IMR-90 (cell line): ENCODE results near the gene SORBS1.

Experiments
- CTCF ChIP-seq: conservative IDR thresholded peaks from 2 replicates; pipeline ENCODE4 v1.5.1; 2012; ENCODE audit warnings: mild to moderate bottlenecking, low read depth, low read length, improper control_type of control experiment
- MXI1 ChIP-seq: IDR thresholded peaks from 2 replicates; pipeline ENCODE4 v1.6.1; 2012; ENCODE audit warnings: low read depth, mild to moderate bottlenecking, low read length, moderate library complexity, borderline replicate concordance
- NFE2L2 ChIP-seq: fragments of 150-350 bp; IDR thresholded peaks from 2 replicates; pipeline ENCODE4 v1.6.1; 2016; ENCODE audit warnings: low read depth, mild to moderate bottlenecking, low read length
- POLR2A ChIP-seq: IDR thresholded peaks from 2 replicates; pipeline ENCODE4 v1.6.1; 2012; ENCODE audit warnings: mild to moderate bottlenecking, low read depth, low read length
- RAD21 ChIP-seq: IDR thresholded peaks from 2 replicates; pipeline ENCODE4 v1.6.1; 2012; ENCODE audit warnings: low read length, improper control_type of control experiment
- RCOR1 ChIP-seq: IDR thresholded peaks from 2 replicates; pipeline ENCODE4 v1.6.1; 2012; ENCODE audit warnings: mild to moderate bottlenecking, low read length, improper control_type of control experiment; ENCODE audit not compliant: insufficient replicate concordance
- SMC3 ChIP-seq: fragments of 150-350 bp; IDR thresholded peaks from 2 replicates; pipeline ENCODE4 v1.6.1; 2016; ENCODE audit warnings: low read depth, mild to moderate bottlenecking, antibody characterized with exemption, low read length, moderate library complexity
- USF2 ChIP-seq: fragments of 150-350 bp; IDR thresholded peaks from 2 replicates; pipeline ENCODE4 v1.6.1; 2017; ENCODE audit warnings: mild to moderate bottlenecking, antibody characterized with exemption, low read length, low read depth

- no peak for TF ChIP-seq CTCF
- TF ChIP-seq NFE2L2: no peak
- no peak for TF ChIP-seq RCOR1
- TF ChIP-seq USF2: no peak
- TF ChIP-seq POLR2A: no peak
- TF ChIP-seq MXI1: no peak
- no peak for TF ChIP-seq SMC3
- TF ChIP-seq RAD21: no peak
These were observed 134.7 kb downstream of the SORBS1 start for GRCh38 chr10:95426482-95426881.
